ENCODE data around the gene LTBP1. TPM values are rescaled to one million over a fixed set of nuclear protein-coding genes. Genes with fewer than 3 reads are reported as not detected.

LTBP1 gene
- total RNA-seq, 1 experiment from 2014 or later = 119 TPM

GRCh38 chr2:33240178-33240577 lies 293.4 kb downstream of the LTBP1 start:
- ChIA-PET POLR2A (interaction anchor here (1.0 to 1.1 kb wide), 2 partner anchors 28 to 38 kb away, joined by 3 read pairs; no protein-coding TSS in a partner anchor), CTCF (interaction anchor here (1.2 kb wide), 1 partner anchor 28 kb away, joined by 5 read pairs; no protein-coding TSS in a partner anchor)
- intact Hi-C loops (cut with micrococcal nuclease) = no loop called here
- Mint-ChIP-seq H3K9me3 (ENCODE audit: unreplicated experiment) (no peaks in the 10 kb centered on the region), H3K27ac (ENCODE audit: low read depth, unreplicated experiment) (peak overlapping the region; percentile 16), H3K27me3 (ENCODE audit: insufficient read depth, unreplicated experiment) (no peaks in the 10 kb centered on the region), H3K36me3 (ENCODE audit: insufficient read depth, unreplicated experiment) (peaks cover 6% of the 10 kb centered on the region), H3K4me1 (ENCODE audit: insufficient read depth, unreplicated experiment) (peaks cover 29% of the 10 kb centered on the region), H3K4me3 (ENCODE audit: unreplicated experiment) (no peak overlapping the region)
- no peak for TF ChIP-seq CTCF (IDR thresholded peaks at IDR 0.05; ENCODE audit: unreplicated experiment)
- no peak for DNase-seq (ENCODE audit: unreplicated experiment)
- no TSS peak for BruUV-seq (replicated peaks)

DNA sequence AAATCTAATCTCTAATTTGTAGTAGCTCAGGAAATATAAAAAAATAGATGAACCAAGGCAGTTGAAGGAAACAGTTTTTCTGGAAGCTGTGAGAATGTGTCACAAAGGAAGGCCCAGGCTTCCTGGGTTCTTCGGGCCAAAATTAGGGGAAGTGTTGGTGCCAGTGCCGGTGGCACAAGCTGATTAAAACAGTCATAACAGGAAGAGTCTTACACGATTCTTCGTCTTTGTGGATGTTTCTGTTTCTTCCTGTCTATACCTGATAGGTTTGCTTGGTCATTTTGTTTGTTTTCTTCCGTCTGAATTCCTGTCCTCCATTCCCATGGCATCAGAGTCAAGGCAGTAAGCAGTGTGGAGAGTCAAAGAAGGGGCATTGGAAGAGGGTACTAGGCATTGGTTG lies 294.3 kb downstream of the LTBP1 start:
- intact Hi-C loops (cut with micrococcal nuclease) = no loop called here
- Mint-ChIP-seq H3K27ac (ENCODE audit: low read depth, unreplicated experiment) (no peak overlapping the region), H3K9me3 (ENCODE audit: unreplicated experiment) (no peaks in the 10 kb centered on the region), H3K36me3 (ENCODE audit: insufficient read depth, unreplicated experiment) (peaks cover 4% of the 10 kb centered on the region), H3K4me3 (ENCODE audit: unreplicated experiment) (no peak overlapping the region), H3K27me3 (ENCODE audit: insufficient read depth, unreplicated experiment) (no peaks in the 10 kb centered on the region), H3K4me1 (ENCODE audit: insufficient read depth, unreplicated experiment) (peaks cover 29% of the 10 kb centered on the region)
- DNase-seq (ENCODE audit: unreplicated experiment) = no peak
- ChIA-PET POLR2A (interaction anchor here (0.8 kb wide), 1 partner anchor 122 kb away, joined by 3 read pairs; no protein-coding TSS in a partner anchor), CTCF (interaction anchor here (0.6 to 1.2 kb wide), 2 partner anchors 27 to 279 kb away, joined by 5 read pairs; no protein-coding TSS in a partner anchor)
- TF ChIP-seq CTCF (IDR thresholded peaks at IDR 0.05; ENCODE audit: unreplicated experiment) = no peak
- no TSS peak for BruUV-seq (replicated peaks)

DNA sequence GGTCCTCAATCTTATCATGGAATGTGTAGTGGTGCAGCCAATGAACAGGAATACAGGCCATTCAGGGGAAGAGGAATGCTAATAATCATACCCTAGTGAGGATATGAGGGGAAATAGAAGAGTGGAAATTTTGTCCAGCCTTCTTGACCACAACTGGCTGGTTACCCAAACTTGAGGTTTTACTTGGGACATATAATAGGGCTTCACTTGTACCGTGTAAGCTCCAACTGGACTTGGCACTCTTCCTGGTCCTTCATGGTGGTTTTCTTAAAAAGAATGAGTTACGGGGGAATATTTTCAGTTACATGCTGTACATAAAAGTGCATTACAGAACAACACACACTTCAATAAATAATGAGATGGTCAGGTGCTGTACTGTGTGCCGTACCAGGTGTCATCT lies 294.8 kb downstream of the LTBP1 start:
- Mint-ChIP-seq H3K27ac (ENCODE audit: low read depth, unreplicated experiment) (no peak overlapping the region), H3K4me1 (ENCODE audit: insufficient read depth, unreplicated experiment) (peaks cover 24% of the 10 kb centered on the region), H3K4me3 (ENCODE audit: unreplicated experiment) (no peak overlapping the region), H3K27me3 (ENCODE audit: insufficient read depth, unreplicated experiment) (no peaks in the 10 kb centered on the region), H3K36me3 (ENCODE audit: insufficient read depth, unreplicated experiment) (peaks cover 7% of the 10 kb centered on the region), H3K9me3 (ENCODE audit: unreplicated experiment) (no peaks in the 10 kb centered on the region)
- ChIA-PET CTCF (interaction anchor here (1.2 kb wide), 1 partner anchor 27 kb away, joined by 5 read pairs; no protein-coding TSS in a partner anchor), POLR2A (interaction anchor here (0.8 kb wide), 1 partner anchor 122 kb away, joined by 3 read pairs; no protein-coding TSS in a partner anchor)
- no TSS peak for BruUV-seq (replicated peaks)
- TF ChIP-seq CTCF (IDR thresholded peaks at IDR 0.05; ENCODE audit: unreplicated experiment) = no peak
- intact Hi-C loops (cut with micrococcal nuclease) = no loop called here
- DNase-seq (ENCODE audit: unreplicated experiment) = no peak

DNA sequence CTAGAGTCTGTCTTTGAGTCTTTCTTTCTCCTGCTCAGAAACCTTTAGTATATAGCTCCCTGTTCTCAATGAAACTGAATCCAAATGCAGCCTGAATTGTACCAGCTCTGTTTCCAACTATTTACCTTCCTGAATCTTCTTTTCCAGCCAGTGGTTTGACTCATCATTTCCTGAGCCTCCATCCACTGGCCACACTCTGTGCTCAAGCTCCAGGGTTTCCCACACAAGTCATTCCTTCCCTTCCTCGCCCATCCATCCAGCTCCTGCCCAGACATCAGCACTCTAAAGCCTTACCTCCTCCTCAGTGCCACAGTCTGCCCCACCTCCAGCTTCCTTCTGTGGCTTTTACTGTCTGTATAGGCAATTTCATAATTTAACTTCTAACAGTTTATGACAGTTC lies 296.1 kb downstream of the LTBP1 start:
- intact Hi-C loops (cut with micrococcal nuclease) = no loop called here
- ChIA-PET POLR2A (interaction anchor here (0.6 to 1.2 kb wide), 5 partner anchors 10 to 325 kb away, joined by 3 read pairs; no protein-coding TSS in a partner anchor), CTCF (interaction anchor here (0.5 to 0.6 kb wide), 3 partner anchors 155 to 690 kb away, joined by 3 read pairs; no protein-coding TSS in a partner anchor)
- BruUV-seq (replicated peaks) = no TSS peak
- Mint-ChIP-seq H3K27ac (ENCODE audit: low read depth, unreplicated experiment) (no peak overlapping the region), H3K27me3 (ENCODE audit: insufficient read depth, unreplicated experiment) (no peaks in the 10 kb centered on the region), H3K4me3 (ENCODE audit: unreplicated experiment) (no peak overlapping the region), H3K9me3 (ENCODE audit: unreplicated experiment) (no peaks in the 10 kb centered on the region), H3K4me1 (ENCODE audit: insufficient read depth, unreplicated experiment) (peaks cover 15% of the 10 kb centered on the region), H3K36me3 (ENCODE audit: insufficient read depth, unreplicated experiment) (peaks cover 11% of the 10 kb centered on the region)
- peak; percentile 81 for DNase-seq (ENCODE audit: unreplicated experiment)
- no peak for TF ChIP-seq CTCF (IDR thresholded peaks at IDR 0.05; ENCODE audit: unreplicated experiment)

Measured in MCF 10A (cell line).